IPS DF 4.7 (cell line): ENCODE measurements around the gene DIPK1B.

Experiments
- DNase-seq: peaks from one replicate; pipeline ENCODE4 v3.0.0-alpha.2; 2013; ENCODE audit warnings: low spot score; ENCODE audit errors: extremely low read depth

The DIPK1B gene

DNA sequence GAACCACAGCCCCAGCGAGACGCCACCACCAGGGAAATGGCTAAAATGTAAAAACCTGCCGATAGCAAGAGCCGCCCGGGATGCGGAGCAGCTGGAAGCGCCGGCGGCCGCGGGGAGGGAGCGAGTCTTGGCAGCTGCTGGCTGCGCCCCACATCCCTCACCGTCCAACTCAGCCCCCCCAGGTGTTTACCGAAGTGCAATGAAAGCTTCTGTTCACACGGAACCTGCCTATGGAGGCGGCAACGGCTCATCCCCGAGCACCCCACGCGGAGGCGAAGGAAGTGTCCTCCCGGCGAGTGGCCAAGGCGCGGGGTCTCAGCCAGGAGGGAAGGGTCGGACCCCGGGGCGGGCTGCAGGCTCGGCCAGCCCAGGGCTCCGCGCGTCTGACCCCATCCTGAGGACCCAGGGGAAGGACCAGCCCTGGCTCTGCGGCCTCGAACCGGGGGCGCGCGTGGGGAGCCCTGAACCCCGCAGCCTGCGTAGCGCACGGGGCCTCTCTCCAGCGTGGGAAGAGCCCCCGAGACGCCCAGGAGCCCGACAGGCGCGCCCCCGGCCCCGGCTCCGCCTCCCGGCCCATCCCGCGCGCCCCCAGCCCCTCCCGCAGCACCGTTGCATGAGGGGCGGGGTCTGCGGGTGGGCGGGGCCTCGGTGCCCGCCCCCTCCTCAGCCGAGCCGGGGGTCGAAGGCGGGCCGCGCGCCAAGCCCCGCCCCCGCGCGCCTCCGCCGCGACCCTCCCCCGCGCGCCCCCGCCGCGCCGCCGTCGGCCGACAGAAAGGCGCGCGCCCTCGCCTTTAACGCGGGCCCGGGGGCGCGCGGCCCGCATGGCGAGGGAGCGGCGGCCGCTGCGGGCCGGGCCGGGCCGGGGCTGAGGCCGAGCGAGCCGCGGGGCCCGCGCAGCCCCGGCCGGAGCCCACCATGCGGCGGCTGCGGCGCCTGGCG, at the start of gene DIPK1B:
TSS of gene DIPK1B (plus strand) at position 822 of the 939 bp plus-strand sequence. CDS start at position 916, 94 bp downstream.
- DNase-seq = no peak

DNA sequence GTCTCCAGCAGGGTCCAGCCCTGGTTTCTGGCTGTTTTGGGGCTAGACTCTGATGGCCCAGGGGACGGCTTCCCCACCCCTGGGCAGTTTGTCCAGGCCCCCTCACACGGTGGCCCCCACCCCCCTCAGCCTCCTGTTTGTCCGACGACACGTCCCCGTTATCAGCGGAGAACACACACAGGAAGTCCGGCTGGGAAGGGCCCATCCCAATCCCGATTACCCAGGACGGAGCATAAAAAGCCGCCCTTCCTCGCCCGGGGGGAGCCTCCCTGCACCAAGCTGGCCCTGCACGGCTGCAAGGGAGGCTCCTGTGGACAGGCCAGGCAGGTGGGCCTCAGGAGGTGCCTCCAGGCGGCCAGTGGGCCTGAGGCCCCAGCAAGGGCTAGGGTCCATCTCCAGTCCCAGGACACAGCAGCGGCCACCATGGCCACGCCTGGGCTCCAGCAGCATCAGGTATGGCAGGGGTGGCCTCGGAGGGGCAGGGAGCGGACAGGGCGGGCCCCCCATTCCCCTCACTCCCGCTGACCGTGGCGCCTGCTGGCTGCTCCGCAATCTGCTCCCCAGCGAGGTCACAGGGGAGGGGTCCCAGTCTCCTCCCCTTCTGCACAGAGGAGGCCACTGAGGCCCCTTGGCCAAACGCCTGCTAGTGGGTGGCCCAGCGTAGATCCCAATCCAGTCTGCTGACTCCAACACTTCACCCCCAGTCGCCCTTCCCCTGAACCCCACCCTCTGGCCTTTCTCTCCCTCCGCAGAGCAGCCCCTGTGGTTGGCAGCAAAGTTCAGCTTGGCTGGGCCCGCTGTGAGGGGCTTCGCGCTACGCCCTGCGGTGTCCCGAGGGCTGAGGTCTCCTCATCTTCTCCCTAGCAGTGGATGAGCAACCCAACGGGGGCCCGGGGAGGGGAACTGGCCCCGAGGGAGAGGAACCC, 49.5 kb upstream of the DIPK1B start, which contains the start of gene EGFL7:
TSS of gene EGFL7 (plus strand) at position 261 of the 926 bp plus-strand sequence. CDS start 5,367 bp downstream, outside the sequence.
- no peak for DNase-seq

DNA sequence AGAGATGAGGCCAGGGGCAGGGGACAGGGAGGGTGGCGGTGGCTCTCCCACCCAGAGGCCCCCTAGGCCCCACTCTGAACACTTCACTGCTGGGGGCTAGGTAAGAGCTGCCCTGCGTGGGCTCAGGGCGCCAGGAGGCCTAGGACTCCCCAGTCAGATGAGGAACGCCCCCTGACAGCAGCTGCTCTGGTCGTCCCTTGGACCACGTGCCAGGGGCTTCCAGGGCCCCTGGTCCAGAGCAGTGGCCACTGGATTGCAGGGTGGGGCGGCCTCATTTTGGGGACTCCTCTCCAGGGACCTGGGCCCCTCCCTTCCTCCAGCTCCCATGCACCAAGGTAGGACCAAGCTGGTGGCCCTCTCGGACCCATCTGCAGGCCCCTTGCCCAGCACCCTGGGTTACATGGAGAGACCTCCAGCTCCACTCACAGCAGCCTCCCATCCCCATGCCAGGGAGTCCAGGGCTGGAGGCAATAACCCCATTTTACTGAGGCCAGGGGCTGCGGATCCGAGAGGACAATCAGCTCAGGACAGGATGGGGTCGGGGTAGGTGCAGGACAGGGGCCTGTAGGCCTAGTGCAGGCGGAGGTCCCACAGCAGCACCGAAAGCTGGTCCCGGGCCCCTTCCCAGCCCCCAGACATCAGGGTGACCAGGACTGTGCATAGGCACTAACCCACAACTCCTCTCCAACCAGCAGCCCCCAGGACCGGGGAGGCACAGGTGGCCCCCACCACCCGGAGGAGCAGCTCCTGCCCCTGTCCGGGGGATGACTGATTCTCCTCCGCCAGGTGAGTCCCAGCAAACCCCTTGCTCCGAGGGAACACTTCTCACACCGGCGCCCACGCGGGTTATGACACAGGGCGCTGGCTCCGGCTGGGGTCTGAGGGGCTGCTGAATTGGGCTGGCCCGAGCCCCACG, 48.1 kb upstream of the DIPK1B start:
- no peak for DNase-seq

DNA sequence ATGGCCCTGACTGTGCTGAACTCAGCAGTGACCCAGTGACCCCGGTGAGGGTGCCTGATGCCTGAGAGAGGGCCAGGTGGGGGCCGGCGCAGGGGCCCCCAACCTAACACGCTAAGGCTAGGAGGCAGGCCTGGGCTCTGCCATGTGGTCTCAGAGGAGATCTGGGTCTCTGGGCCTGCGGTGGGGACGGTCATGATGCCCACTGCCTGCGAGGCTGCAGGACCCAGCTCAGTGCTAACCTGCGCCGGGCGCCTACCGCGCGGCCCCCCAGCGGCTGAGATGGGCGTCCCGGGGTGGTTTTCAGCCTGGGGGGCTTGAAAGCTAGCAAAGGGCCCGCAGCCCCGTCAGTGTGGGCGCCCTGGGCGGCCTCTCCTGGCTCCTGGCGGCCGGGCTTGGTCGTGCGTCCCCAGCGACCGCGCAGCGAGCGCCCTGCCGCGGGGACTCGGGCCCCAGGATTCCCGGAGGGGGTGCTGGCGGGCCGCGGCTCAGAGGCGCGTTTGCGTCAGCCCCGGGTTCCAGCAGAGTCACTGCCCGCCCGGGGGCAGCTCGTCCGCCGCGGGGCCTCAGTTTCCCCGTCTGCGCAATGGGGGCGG, 47.2 kb upstream of the DIPK1B start:
- no peak for DNase-seq

DNA sequence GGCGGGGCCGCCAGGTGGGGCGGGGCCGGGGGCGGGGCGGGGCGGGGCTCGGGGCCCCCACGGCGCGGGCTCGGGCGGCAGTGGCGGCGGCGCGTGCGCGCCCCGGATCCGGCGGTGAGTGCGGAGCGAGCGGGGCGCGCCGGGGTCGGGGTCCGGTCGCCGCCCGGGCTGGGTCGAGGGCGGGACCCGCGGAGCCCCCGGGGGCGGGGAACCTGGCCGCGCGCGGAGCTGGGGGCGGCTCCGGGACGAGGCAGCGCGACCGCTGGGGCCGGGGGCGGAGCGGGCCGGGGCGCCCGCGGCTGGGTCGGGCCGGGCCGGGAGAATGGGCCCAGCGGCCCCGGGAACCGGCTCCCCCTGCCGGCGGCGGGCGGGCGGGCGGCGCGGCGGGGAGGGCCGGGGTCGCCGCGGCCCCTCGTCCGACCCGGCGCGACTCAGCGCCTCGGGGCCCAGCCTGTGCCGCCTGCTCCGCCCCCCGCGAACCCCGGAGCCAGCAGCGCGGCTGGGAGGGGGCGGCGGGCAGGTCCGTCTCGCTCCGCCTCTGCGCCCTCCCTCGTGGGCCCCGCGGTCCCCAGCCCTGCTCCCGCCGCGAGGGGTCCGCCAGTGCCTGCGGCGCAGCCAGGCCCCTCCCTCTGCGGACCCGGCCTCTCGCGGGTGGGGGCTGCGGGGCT, 46.5 kb upstream of the DIPK1B start:
- DNase-seq = no peak

DNA sequence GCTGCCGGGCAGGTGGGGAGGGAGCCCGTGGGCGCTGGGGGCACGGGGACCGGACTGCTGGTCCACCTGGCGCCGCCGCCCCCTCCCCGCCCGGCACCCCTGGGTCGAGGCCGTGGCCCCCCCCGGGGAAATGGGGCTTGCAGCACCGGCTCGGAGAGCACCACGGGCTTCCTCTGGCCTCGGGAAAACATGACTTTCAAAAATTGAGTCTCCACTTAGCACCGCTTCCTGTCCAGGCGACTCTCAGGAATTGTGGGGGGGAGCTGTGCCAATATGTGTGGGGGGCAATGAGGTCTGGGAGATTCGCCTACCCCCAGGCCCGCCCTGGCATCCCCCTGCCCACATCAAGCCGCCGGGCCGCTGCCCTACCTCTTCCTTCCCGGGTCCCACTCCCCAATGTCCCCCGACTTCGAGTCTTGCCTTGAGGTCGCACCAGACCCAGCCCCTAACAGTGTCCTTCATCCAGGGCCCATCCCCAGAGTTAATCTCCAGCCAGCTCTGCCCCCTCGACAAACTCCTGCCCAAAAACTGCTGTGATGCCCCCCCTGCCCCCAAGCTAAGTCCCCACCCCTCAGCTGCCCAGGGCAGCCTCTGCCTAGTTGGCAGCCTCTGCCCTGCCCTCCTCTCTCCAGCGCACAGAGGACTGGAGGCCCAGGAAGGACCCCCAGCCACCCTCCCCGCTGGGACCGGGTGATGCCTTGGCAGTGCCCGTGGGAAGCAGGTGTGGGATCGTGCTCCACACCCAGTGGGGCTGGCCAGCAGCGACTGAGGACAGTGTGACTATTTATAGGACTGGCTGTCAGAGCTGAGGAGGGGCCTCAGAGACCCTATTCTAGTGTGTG, 45.8 kb upstream of the DIPK1B start:
- DNase-seq = no peak

DNA sequence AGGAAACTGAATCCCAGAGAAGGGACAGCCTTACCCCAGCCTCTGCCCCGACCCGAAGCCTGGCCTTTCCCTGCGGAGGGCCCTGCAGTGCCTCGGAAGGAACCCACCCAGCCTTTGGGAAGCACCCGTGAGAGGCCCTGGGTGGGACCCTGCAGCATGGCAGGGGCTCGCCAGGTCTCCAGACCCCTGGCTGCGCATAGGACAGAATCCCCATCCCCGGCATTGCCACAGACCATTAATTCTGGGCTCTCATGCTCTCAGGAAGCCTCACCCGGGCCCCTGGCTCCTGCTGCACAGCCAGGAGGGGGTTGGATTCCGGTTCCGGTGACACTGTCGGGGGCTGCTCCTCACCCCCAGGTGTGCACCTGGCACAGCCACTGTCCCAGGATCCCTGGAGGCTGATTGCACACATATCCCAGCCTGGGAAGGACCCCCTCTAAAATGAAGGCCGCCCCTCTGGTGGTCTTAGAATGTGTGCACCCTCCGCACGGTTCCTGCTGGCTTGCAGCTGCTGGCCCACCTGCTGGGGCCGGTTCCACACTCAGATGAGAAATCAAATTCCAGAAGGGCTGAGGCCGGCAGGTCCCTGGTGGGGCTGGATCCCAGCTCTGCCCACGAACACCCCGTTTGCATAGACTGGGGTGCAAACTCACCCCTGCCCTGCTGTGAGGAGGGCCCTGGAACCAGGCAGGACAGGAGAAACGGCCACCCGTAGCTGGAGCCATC, 45.0 kb upstream of the DIPK1B start:
- DNase-seq = no peak

DNA sequence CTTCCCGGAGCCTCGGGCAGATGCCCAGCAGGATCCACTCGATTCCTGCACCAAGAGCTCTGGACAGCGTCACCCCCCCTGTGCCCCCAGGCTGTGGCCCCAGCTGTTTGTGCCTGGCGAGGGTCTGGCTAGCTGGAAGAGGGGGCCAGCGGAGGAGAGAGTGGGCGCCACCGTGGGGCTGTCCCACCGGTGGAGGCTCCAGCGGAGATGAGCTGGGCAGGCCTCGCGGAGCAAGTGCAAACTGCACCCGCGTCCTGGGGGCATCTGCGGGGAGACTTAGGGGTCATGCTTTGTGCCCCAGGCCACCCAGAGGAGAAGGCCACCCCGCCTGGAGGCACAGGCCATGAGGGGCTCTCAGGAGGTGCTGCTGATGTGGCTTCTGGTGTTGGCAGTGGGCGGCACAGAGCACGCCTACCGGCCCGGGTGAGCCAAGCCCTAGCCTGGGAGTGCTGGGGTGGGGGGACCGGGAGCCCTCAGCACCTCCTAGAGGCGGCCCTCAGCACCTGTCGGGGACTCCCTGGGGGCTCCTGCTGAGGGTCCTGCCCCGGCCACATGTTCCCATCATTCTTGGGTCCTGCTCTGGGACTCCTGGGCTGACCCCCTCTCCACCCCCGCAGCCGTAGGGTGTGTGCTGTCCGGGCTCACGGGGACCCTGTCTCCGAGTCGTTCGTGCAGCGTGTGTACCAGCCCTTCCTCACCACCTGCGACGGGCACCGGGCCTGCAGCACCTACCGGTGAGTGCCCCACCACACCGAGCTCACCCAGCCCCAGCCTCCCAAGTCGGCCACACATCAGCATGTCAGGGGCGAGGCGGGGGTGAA, 44.2 kb upstream of the DIPK1B start:
- DNase-seq = no peak

DNA sequence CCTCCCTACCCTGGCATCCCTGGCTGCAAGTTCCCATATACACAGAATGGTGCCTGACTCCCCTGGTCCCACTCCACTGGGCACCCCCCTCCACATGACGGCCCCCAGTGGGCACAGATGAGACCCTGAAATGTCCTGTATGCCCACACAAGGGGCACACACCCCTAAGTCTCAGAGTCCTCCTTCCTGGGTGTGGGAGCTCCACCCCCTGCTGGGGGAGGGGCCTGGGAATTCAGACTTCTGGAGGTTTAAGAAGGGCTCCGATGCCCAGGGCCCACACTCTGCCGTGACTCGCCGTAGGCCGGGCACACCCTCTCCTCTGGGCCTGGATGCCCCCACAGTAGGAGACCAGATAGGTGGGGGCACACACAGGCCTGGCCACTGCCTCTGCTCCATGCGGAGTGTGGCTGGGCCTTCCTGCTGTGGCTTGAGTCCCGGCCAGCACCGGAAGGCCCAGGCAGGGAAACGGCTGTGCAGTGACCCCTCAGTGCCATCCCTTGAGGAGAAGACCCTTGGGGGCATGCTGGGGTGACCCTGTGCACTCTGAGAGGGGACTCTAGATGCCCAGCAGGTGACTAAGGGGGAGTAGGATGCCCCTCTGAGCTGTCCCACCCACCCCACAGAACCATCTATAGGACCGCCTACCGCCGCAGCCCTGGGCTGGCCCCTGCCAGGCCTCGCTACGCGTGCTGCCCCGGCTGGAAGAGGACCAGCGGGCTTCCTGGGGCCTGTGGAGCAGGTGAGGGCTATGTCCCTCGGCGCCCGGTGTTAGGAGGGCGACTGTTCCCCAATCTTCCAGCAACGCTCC, 43.2 kb upstream of the DIPK1B start:
- no peak for DNase-seq

DNA sequence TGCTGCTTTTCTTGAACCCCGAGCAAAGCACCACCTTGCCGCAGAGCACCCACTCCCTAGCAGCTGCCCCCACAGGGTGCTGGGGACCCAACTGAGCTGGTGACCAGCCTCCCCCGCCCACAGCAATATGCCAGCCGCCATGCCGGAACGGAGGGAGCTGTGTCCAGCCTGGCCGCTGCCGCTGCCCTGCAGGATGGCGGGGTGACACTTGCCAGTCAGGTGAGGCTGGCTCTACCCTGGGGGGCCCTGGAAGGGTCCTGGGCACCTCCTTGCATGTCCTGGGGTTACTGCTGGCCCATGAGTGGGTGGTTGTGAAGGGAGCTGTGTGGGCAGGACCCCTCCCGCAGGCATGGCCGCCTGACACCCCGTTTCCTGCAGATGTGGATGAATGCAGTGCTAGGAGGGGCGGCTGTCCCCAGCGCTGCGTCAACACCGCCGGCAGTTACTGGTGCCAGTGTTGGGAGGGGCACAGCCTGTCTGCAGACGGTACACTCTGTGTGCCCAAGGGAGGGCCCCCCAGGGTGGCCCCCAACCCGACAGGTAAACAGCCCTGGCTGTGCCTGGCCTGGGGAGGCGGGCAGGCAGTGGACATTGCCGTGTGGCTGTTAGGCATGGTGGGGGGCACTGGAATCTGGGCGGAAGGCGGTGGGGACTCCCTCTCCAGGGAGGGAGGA, 42.4 kb upstream of the DIPK1B start:
- no peak for DNase-seq

DNA sequence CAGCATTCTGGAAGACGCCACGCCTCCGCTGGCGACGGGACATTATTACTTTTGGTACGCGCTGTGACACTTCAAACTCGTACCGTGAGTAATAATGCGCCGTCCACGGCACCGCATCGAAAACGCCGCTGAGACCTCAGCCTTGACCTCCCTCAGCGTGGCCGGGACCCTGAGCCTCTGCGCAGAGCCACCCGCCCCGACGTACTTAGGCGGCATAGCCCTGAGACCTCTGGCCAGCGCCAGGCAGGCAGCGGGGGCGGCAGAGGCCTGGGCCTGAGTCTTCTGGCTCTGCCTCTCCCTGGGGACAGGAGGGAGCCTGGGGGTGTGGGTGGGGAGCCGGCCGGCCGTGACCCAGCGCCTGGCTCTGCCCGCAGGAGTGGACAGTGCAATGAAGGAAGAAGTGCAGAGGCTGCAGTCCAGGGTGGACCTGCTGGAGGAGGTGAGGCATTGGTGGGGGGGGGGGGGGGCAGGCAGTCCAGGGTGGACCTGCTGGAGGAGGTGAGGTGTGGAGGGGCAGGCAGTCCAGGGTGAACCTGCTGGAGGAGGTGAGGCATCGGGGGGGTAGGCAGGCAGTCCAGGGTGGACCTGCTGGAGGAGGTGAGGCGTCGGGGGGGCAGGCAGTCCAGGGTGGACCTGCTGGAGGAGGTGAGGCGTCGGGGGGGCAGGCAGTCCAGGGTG, 41.7 kb upstream of the DIPK1B start:
- DNase-seq = no peak

DNA sequence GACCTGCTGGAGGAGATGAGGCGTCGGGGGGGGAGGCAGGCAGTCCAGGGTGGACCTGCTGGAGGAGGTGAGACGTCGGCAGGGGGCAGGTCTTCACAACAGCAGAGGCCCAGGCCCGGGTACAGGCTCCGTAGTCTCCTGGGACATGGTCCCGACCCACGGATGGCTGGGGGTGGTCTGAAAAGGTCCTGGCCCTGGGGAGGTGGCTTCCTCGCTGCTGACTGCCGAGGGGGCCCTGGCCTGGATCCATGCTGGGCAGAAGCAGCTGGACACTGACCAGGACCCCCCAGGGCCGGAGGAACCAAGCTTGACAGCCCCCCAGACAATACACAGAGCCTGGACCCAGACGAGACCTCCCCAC, 41.1 kb upstream of the DIPK1B start:
- DNase-seq = no peak

DNA sequence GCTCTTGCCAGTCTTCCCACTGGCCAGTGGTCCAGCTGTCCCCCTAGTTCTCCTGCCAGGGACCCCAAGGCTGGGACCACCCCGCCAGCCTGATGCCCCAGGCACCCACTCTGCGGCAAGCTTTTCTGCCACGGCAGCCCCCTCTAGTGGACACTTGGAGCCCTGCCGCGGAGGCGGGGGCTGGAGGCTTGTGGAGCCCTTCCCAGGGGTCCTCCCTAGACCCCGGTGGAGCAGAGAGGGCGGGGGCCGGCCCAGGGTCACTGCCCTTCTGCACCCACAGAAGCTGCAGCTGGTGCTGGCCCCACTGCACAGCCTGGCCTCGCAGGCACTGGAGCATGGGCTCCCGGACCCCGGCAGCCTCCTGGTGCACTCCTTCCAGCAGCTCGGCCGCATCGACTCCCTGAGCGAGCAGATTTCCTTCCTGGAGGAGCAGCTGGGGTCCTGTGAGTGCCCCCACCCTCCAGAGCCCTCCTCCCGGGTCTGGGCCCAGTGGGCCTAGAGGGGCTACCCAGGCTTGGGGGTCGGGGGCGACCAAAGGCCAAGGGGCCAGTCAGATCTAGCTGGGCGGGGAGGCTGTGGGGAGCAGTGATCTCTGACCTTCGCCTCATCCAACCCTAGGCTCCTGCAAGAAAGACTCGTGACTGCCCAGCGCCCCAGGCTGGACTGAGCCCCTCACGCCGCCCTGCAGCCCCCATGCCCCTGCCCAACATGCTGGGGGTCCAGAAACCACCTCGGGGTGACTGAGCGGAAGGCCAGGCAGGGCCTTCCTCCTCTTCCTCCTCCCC, 40.5 kb upstream of the DIPK1B start:
- DNase-seq = no peak

DNA sequence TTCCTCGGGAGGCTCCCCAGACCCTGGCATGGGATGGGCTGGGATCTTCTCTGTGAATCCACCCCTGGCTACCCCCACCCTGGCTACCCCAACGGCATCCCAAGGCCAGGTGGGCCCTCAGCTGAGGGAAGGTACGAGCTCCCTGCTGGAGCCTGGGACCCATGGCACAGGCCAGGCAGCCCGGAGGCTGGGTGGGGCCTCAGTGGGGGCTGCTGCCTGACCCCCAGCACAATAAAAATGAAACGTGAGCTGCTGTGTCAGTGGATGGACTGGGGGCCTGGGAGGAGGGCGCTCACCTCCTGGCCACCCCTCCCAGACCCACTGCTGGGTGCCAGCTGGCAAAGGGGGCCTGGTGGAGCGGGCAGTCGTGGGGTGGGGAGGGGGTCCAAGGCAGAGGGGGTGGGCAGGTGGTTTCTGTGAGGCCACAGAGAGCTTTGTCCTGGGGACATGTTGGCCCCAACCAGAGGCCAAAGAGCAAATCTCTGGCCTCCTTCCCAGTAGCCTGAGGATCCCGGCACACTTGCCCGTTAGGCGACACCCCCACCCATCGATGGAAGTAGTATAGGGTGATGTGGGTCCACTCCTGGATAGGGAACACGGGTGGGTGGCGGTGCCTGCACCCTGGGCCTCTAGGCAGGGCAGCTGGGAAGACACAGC, 39.8 kb upstream of the DIPK1B start:
- DNase-seq = no peak
